ENCODE results near the gene PIMREG.

The PIMREG gene

GRCh38 chr17:6439951-6440350 lies 4.3 kb upstream of the PIMREG start:
- DNase-seq, result no peak

- no peak for DNase-seq
Observed at GRCh38 chr17:6442775-6443174, 1.5 kb upstream of the PIMREG start.

GRCh38 chr17:6444571-6445335 lies 498 bp downstream of the PIMREG start:
- DNase-seq, result no peak

GRCh38 chr17:6446516-6447100 lies 2.4 kb downstream of the PIMREG start:
- no peak for DNase-seq

GRCh38 chr17:6448473-6448872 lies 4.2 kb downstream of the PIMREG start:
- no peak for DNase-seq

- no peak for DNase-seq
Observed at GRCh38 chr17:6449307-6449706, 5.1 kb downstream of the PIMREG start.

- DNase-seq, result no peak
Observed at GRCh38 chr17:6450926-6451832, 6.9 kb downstream of the PIMREG start.

- DNase-seq, result no peak
Observed at GRCh38 chr17:6452471-6453266, 8.4 kb downstream of the PIMREG start.

- DNase-seq, result no peak
Observed at GRCh38 chr17:6453279-6454024, 9.2 kb downstream of the PIMREG start.

- DNase-seq, result no peak
Observed at GRCh38 chr17:6454495-6455320, 10.5 kb downstream of the PIMREG start.

GRCh38 chr17:6455321-6455705 lies 11.1 kb downstream of the PIMREG start:
- peak; percentile 57 for DNase-seq

- DNase-seq, result no peak
Observed at GRCh38 chr17:6456321-6456720, 12.1 kb downstream of the PIMREG start.

GRCh38 chr17:6456914-6457687 lies 12.8 kb downstream of the PIMREG start:
- DNase-seq, result no peak

- no peak for DNase-seq
Observed at GRCh38 chr17:6457688-6458459, 13.6 kb downstream of the PIMREG start.

GRCh38 chr17:6458460-6458950 lies 14.2 kb downstream of the PIMREG start:
- no peak for DNase-seq

- DNase-seq, result no peak
Observed at GRCh38 chr17:6460531-6461161, 16.4 kb downstream of the PIMREG start.

- no peak for DNase-seq
Observed at GRCh38 chr17:6461246-6461645, 17.0 kb downstream of the PIMREG start.

GRCh38 chr17:6461792-6462524 lies 17.7 kb downstream of the PIMREG start:
- DNase-seq, result no peak
